ENCODE data around the gene NKTR.

The NKTR gene

GRCh38 chr3:42683875-42684598 is 83.6 kb downstream of the NKTR start:
- Histone ChIP-seq H4K8ac (ENCODE audit: low read depth, low read length) (no peak overlapping the region), H4K91ac (ENCODE audit: low read depth, low read length, poor library complexity) (no peak overlapping the region), H2BK120ac (ENCODE audit: low read depth, low read length) (no peak overlapping the region), H3K4me3 (ENCODE audit: low read length in 2 of 2) (no peak overlapping the region), H3K18ac (ENCODE audit: low read length) (no peak overlapping the region), H3K4me2 (ENCODE audit: insufficient read depth, low read length, poor library complexity, severe bottlenecking) (no peak overlapping the region), H2BK12ac (ENCODE audit: low read length) (no peak overlapping the region), H3K27ac (replicated peaks; ENCODE audit: low read length) (no peak overlapping the region), H3K9ac (ENCODE audit: low read depth, low read length, poor library complexity) (no peak overlapping the region), H3K23ac (ENCODE audit: low read depth, low read length, poor library complexity) (no peak overlapping the region), H3K4me1 (ENCODE audit: control insufficient read depth in 2 of 2, insufficient read depth in 1 of 2, low read depth in 1 of 2, low read length in 2 of 2) (peaks cover 0 to 2% of the 10 kb centered on the region in 2 donors), H3K4ac (ENCODE audit: low read length) (no peak overlapping the region), H2BK5ac (ENCODE audit: low read length) (no peak overlapping the region), H3K27me3 (ENCODE audit: control insufficient read depth in 3 of 3, insufficient read depth in 3 of 3, low read depth in 1 of 3, low read length in 3 of 3) (no peaks in the 10 kb centered on the region), H3K14ac (ENCODE audit: low read length) (no peak overlapping the region), H2BK15ac (ENCODE audit: low read length) (no peak overlapping the region), H3K36me3 (replicated peaks in 1 of 2; ENCODE audit: control insufficient read depth in 2 of 2, insufficient read depth in 2 of 2, low read length in 2 of 2) (no peaks in the 10 kb centered on the region), H3K79me1 (ENCODE audit: low read depth, low read length) (no peaks in the 10 kb centered on the region), H3K9me3 (replicated peaks in 1 of 2; ENCODE audit: control insufficient read depth in 2 of 2, insufficient read depth in 1 of 2, low read depth in 1 of 2, low read length in 2 of 2) (no peaks in the 10 kb centered on the region), H2AFZ (ENCODE audit: low read length) (no peak overlapping the region), H2AK5ac (ENCODE audit: low read depth, low read length) (no peak overlapping the region)
- WGBS, 2 donors (ENCODE audit: extremely low coverage in 2 of 2, insufficient read length in 2 of 2, insufficient replicate concordance in 1 of 2), result no CpG with 5 or more reads among the region's 10 CpGs
- DNase-seq (ENCODE audit: low spot score), result no peak

GRCh38 chr3:42684632-42685362 is 84.3 kb downstream of the NKTR start:
- H3K9ac ChIP-seq (ENCODE audit: low read depth, low read length, poor library complexity), result no peak overlapping the region
- H2BK12ac ChIP-seq (ENCODE audit: low read length), result no peak overlapping the region
- H3K27me3 ChIP-seq (ENCODE audit: control insufficient read depth in 3 of 3, insufficient read depth in 3 of 3, low read depth in 1 of 3, low read length in 3 of 3), result peaks cover 0 to 3% (median 0%) of the 10 kb centered on the region in 3 experiments
- no peaks in the 10 kb centered on the region for H3K9me3 ChIP-seq (replicated peaks in 1 of 2; ENCODE audit: control insufficient read depth in 2 of 2, insufficient read depth in 1 of 2, low read depth in 1 of 2, low read length in 2 of 2)
- H3K4me3 ChIP-seq (ENCODE audit: low read length in 2 of 2), result no peak overlapping the region
- no peak overlapping the region for H3K27ac ChIP-seq (replicated peaks; ENCODE audit: low read length)
- H2BK15ac ChIP-seq (ENCODE audit: low read length), result no peak overlapping the region
- H2BK5ac ChIP-seq (ENCODE audit: low read length), result peak overlapping the region; percentile 49
- H3K23ac ChIP-seq (ENCODE audit: low read depth, low read length, poor library complexity), result no peak overlapping the region
- no peak overlapping the region for H3K18ac ChIP-seq (ENCODE audit: low read length)
- H2AFZ ChIP-seq (ENCODE audit: low read length), result no peak overlapping the region
- no peak overlapping the region for H3K14ac ChIP-seq (ENCODE audit: low read length)
- no peak overlapping the region for H3K4ac ChIP-seq (ENCODE audit: low read length)
- no peak overlapping the region for H4K91ac ChIP-seq (ENCODE audit: low read depth, low read length, poor library complexity)
- peaks cover 0 to 7% of the 10 kb centered on the region in 2 donors for H3K4me1 ChIP-seq (ENCODE audit: control insufficient read depth in 2 of 2, insufficient read depth in 1 of 2, low read depth in 1 of 2, low read length in 2 of 2)
- no peak overlapping the region for H4K8ac ChIP-seq (ENCODE audit: low read depth, low read length)
- no peak overlapping the region for H3K4me2 ChIP-seq (ENCODE audit: insufficient read depth, low read length, poor library complexity, severe bottlenecking)
- no peak overlapping the region for H2AK5ac ChIP-seq (ENCODE audit: low read depth, low read length)
- H2BK120ac ChIP-seq (ENCODE audit: low read depth, low read length), result no peak overlapping the region
- DNase-seq (ENCODE audit: low spot score), result no peak
- WGBS, 2 donors (ENCODE audit: extremely low coverage in 2 of 2, insufficient read length in 2 of 2, insufficient replicate concordance in 1 of 2), result no CpG with 5 or more reads among the region's 7 CpGs
- no peaks in the 10 kb centered on the region for H3K79me1 ChIP-seq (ENCODE audit: low read depth, low read length)
- H3K36me3 ChIP-seq (replicated peaks in 1 of 2; ENCODE audit: control insufficient read depth in 2 of 2, insufficient read depth in 2 of 2, low read length in 2 of 2), result no peaks in the 10 kb centered on the region

DNA sequence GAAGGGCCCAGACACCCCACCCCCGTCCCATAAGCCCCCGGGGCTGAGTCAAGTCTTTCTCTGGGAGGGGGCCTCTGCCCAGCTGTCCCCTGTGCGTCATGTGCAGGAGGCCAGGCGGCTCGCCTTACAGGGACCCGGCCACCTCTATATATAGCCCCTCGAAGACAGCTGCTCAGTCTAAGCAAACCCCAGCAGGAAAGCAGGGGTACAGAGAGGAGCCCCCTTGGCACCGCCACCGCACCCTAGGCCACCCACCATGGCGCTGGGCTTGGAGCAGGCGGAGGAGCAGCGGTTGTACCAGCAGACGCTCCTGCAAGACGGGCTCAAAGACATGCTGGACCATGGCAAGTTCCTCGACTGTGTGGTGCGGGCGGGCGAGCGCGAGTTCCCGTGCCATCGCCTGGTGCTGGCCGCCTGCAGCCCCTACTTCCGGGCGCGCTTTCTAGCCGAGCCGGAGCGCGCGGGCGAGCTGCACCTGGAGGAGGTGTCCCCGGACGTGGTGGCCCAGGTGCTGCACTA is 84.9 kb downstream of the NKTR start, which contains the start of gene KLHL40:
TSS of gene KLHL40 (plus strand) at position 175 of the 519 bp plus-strand sequence. CDS start at position 257, 82 bp downstream.
- peak within 1 kb of the TSS; percentile 38 for H3K4ac ChIP-seq (ENCODE audit: low read length)
- H2BK12ac ChIP-seq (ENCODE audit: low read length), result peak within 1 kb of the TSS; percentile 46
- peak within 1 kb of the TSS; percentile 53 for H3K18ac ChIP-seq (ENCODE audit: low read length)
- peak within 1 kb of the TSS; percentile 7 for H2BK120ac ChIP-seq (ENCODE audit: low read depth, low read length)
- H2AK5ac ChIP-seq (ENCODE audit: low read depth, low read length), result no peak within 1 kb of the TSS
- peak within 1 kb of the TSS; percentile 96 for H3K14ac ChIP-seq (ENCODE audit: low read length)
- H2AFZ ChIP-seq (ENCODE audit: low read length), result no peak within 1 kb of the TSS
- H3K23ac ChIP-seq (ENCODE audit: low read depth, low read length, poor library complexity), result peak within 1 kb of the TSS; percentile 77
- H3K36me3 ChIP-seq (replicated peaks in 1 of 2; ENCODE audit: control insufficient read depth in 2 of 2, insufficient read depth in 2 of 2, low read length in 2 of 2), result no peaks in the 10 kb centered on the region
- no peak within 1 kb of the TSS for H3K9ac ChIP-seq (ENCODE audit: low read depth, low read length, poor library complexity)
- no peaks in the 10 kb centered on the region for H3K79me1 ChIP-seq (ENCODE audit: low read depth, low read length)
- peaks cover 0 to 11% of the 10 kb centered on the region in 2 donors for H3K4me1 ChIP-seq (ENCODE audit: control insufficient read depth in 2 of 2, insufficient read depth in 1 of 2, low read depth in 1 of 2, low read length in 2 of 2)
- no peaks in the 10 kb centered on the region for H3K9me3 ChIP-seq (replicated peaks in 1 of 2; ENCODE audit: control insufficient read depth in 2 of 2, insufficient read depth in 1 of 2, low read depth in 1 of 2, low read length in 2 of 2)
- no peak within 1 kb of the TSS for H2BK15ac ChIP-seq (ENCODE audit: low read length)
- peak within 1 kb of the TSS; percentile 49 for H2BK5ac ChIP-seq (ENCODE audit: low read length)
- no peak for DNase-seq (ENCODE audit: low spot score)
- peak within 1 kb of the TSS in 1 of 2 donors; percentile 16 for H3K4me3 ChIP-seq (ENCODE audit: low read length in 2 of 2)
- no peak within 1 kb of the TSS for H3K27ac ChIP-seq (replicated peaks; ENCODE audit: low read length)
- no CpG with 5 or more reads among the region's 34 CpGs for WGBS, 2 donors (ENCODE audit: extremely low coverage in 2 of 2, insufficient read length in 2 of 2, insufficient replicate concordance in 1 of 2)
- no peak within 1 kb of the TSS for H4K8ac ChIP-seq (ENCODE audit: low read depth, low read length)
- peak within 1 kb of the TSS; percentile 74 for H4K91ac ChIP-seq (ENCODE audit: low read depth, low read length, poor library complexity)
- no peak within 1 kb of the TSS for H3K4me2 ChIP-seq (ENCODE audit: insufficient read depth, low read length, poor library complexity, severe bottlenecking)
- H3K27me3 ChIP-seq (ENCODE audit: control insufficient read depth in 3 of 3, insufficient read depth in 3 of 3, low read depth in 1 of 3, low read length in 3 of 3), result peaks cover 0 to 7% (median 0%) of the 10 kb centered on the region in 3 experiments

Measured in neuronal stem cell (in vitro differentiated cells).